Endothelial cell of umbilical vein (primary cell): ENCODE results near the gene DLX3. TPM values are rescaled to one million over a fixed set of nuclear protein-coding genes. Genes with fewer than 3 reads are reported as not detected.

ENCODE experiments used
- BruUV-seq: library from RNA; stranded (reverse); fragments of 400-500 nt; replicated peaks from 2 replicates; lab custom pipeline; 2021; lab: Mats Ljungman, UMichigan
- CTCF ChIA-PET: fragments of 300-600, 350-600 bp; sonication (Branson Sonifier 250); formaldehyde crosslinking; loops from one replicate; lab custom pipeline; 2021; ENCODE audit warnings: antibody characterized with exemption, inconsistent platforms; lab: Charles Lee
- POLR2A ChIA-PET: fragments of 300-600, 350-600 bp; sonication (Branson Sonifier 250); formaldehyde crosslinking; loops from one replicate; lab custom pipeline; 2021; ENCODE audit warnings: antibody characterized with exemption, inconsistent platforms; lab: Charles Lee
- DNase-seq: peaks from one replicate; pipeline ENCODE4 v3.0.0-alpha.2; 2011; ENCODE audit warnings: low read depth, low spot score
- FAIRE-seq: peaks from 2 replicates; lab custom pipeline; 2011; peaks lifted over from hg19 to GRCh38; lab: Jason Lieb, UNC
- H2AFZ ChIP-seq: 2 replicates; pipeline ENCODE4 v1.6.0; 2012; ENCODE audit warnings: low read depth, low read length, control low read depth, inconsistent platforms
- H3K27ac ChIP-seq: 2 replicates; pipeline ENCODE4 v1.5.1; 2011; ENCODE audit warnings: low read depth, mild to moderate bottlenecking, control low read depth, low read length, moderate library complexity; ENCODE audit not compliant: insufficient read depth
- H3K27me3 ChIP-seq, 2 experiments: 2 replicates each; pipeline versions ENCODE4 v1.6.0 to v1.6.1; 2011; ENCODE audit warnings: low read length in 2 of 2, mixed read lengths in 1 of 2; ENCODE audit not compliant: control insufficient read depth in 2 of 2, insufficient read depth in 2 of 2
- H3K36me3 ChIP-seq, 2 experiments: 2 replicates in 1 of 2; 3 replicates in 1 of 2; pipeline ENCODE4 v1.5.1; 2011; ENCODE audit warnings: low read length in 2 of 2, mild to moderate bottlenecking in 1 of 2, moderate library complexity in 1 of 2; ENCODE audit not compliant: control insufficient read depth in 2 of 2, insufficient read depth in 2 of 2; ENCODE audit errors: extremely low read depth in 1 of 2
- H3K4me1 ChIP-seq: 3 replicates; pipeline ENCODE4 v1.5.1; 2011; ENCODE audit warnings: mild to moderate bottlenecking, low read length; ENCODE audit not compliant: control insufficient read depth, insufficient read depth; ENCODE audit errors: extremely low read depth
- H3K4me2 ChIP-seq: 2 replicates; pipeline ENCODE4 v1.6.1; 2011; ENCODE audit warnings: low read length, control low read depth, mixed read lengths; ENCODE audit not compliant: insufficient read depth
- H3K4me3 ChIP-seq, 3 experiments: fragments of 200-600 bp in 1 of 3; sonication (generic), shearing (Covaris generic) in 1 of 3; replicated peaks in 1 of 3; 2 replicates each; pipeline ENCODE4 v1.5.1; 2011 to 2016; ENCODE audit warnings: control low read depth in 3 of 3, low read length in 3 of 3, mild to moderate bottlenecking in 2 of 3, inconsistent platforms in 1 of 3, low read depth in 1 of 3, moderate library complexity in 1 of 3; ENCODE audit not compliant: insufficient read depth in 1 of 3
- H3K79me2 ChIP-seq: 2 replicates; pipeline ENCODE4 v1.6.0; 2012; ENCODE audit warnings: low read length, inconsistent platforms; ENCODE audit not compliant: control insufficient read depth, insufficient read depth
- H3K9ac ChIP-seq: replicated peaks from 2 replicates; pipeline ENCODE3; 2011; ENCODE audit warnings: low read length, control low read depth; ENCODE audit not compliant: insufficient read depth; ENCODE audit errors: extremely low read depth
- H3K9me1 ChIP-seq: replicated peaks from 3 replicates; pipeline ENCODE4 v1.6.0; 2011; ENCODE audit warnings: mild to moderate bottlenecking, low read length; ENCODE audit not compliant: control insufficient read depth, insufficient read depth; ENCODE audit errors: extremely low read depth
- H3K9me3 ChIP-seq: replicated peaks from 2 replicates; pipeline ENCODE4 v1.5.1; 2012; ENCODE audit warnings: low read length, inconsistent platforms; ENCODE audit not compliant: control insufficient read depth, insufficient read depth
- H4K20me1 ChIP-seq: replicated peaks from 2 replicates; pipeline ENCODE3; 2011; ENCODE audit warnings: mild to moderate bottlenecking, low read length; ENCODE audit not compliant: control insufficient read depth, insufficient read depth; ENCODE audit errors: extremely low read depth
- EZH2 ChIP-seq: IDR thresholded peaks from 2 replicates; pipeline ENCODE4 v1.6.1; 2012; ENCODE audit warnings: borderline replicate concordance, low read depth, mild to moderate bottlenecking, moderate library complexity, low read length, inconsistent platforms; ENCODE audit not compliant: severe bottlenecking
- FOS ChIP-seq: IDR thresholded peaks from 2 replicates; pipeline ENCODE4 v1.6.1; 2011; ENCODE audit warnings: mild to moderate bottlenecking, low read length, moderate library complexity, borderline replicate concordance; ENCODE audit not compliant: insufficient read depth
- GATA2 ChIP-seq: IDR thresholded peaks from 2 replicates; pipeline ENCODE4 v1.7.0; 2011; ENCODE audit warnings: low read depth, mild to moderate bottlenecking, moderate library complexity, mixed read lengths, low read length; ENCODE audit not compliant: insufficient read length, insufficient read depth
- JUN ChIP-seq: IDR thresholded peaks from 2 replicates; pipeline ENCODE4 v1.6.1; 2011; ENCODE audit warnings: borderline replicate concordance, low read depth; ENCODE audit not compliant: insufficient read length, insufficient read depth
- MAX ChIP-seq: IDR thresholded peaks from 2 replicates; pipeline ENCODE4 v1.6.1; 2011; ENCODE audit not compliant: insufficient read depth, insufficient read length
- MYC ChIP-seq: IDR thresholded peaks from one replicate; pipeline ENCODE4 v1.6.1; 2011; ENCODE audit warnings: mild to moderate bottlenecking, low read depth, low read length
- POLR2A ChIP-seq: IDR thresholded peaks from 2 replicates; pipeline ENCODE4 v1.6.1; 2012; ENCODE audit warnings: low read depth, mild to moderate bottlenecking, control low read depth, low read length
- POLR2AphosphoS5 ChIP-seq: IDR thresholded peaks from 2 replicates; pipeline ENCODE4 v1.6.1; 2012; ENCODE audit warnings: low read depth, mild to moderate bottlenecking, control low read depth, low read length, moderate library complexity; ENCODE audit not compliant: insufficient read depth
- dilution Hi-C: fragments of 300-500 bp; cut with MboI; formaldehyde crosslinking; loops from one replicate; pipeline ENCODE4 v1.15.0; 2019; ENCODE audit warnings: low sequenced_read_pairs; ENCODE audit not compliant: extremely low pct_ligation_motif_present
- intact Hi-C: fragments of 100-400 bp; cut with micrococcal nuclease; formaldehyde crosslinking; loops from one replicate; pipeline ENCODE4 v1.10.0; 2022
- polyA plus RNA-seq, 4 experiments: library from polyadenylated mRNA; depleted of rRNA in 3 of 4; stranded (reverse) in 3 of 4; unstranded in 1 of 4; fragments of >200 nt; gene quantifications; 2 replicates each; pipeline versions ENCODE4 v1.2.1 to v1.2.3, GENCODE V29; 2011 to 2012; ENCODE audit warnings: missing spikeins in 1 of 4
- total RNA-seq: library from RNA; stranded (reverse); gene quantifications from 2 replicates; pipeline ENCODE4 v1.2.3, GENCODE V29; 2021
- TF ChIP-seq, protein P1 (sequence below), 2 donors: IDR thresholded peaks; 1 replicate in 1 of 2; 2 replicates in 1 of 2; pipeline ENCODE4 v1.5.1; 2011; ENCODE audit warnings: low read length in 2 of 2, mild to moderate bottlenecking in 2 of 2, moderate library complexity in 2 of 2, control low read depth in 1 of 2, inconsistent platforms in 1 of 2, low read depth in 1 of 2; ENCODE audit not compliant: insufficient read depth in 1 of 2; ENCODE audit errors: extremely low read depth in 1 of 2

The DLX3 gene
- total and polyA plus RNA-seq, 2 donors (not counting 3 experiments of a cell fraction or from before 2014, with no cell fraction given), result not detected

DNA sequence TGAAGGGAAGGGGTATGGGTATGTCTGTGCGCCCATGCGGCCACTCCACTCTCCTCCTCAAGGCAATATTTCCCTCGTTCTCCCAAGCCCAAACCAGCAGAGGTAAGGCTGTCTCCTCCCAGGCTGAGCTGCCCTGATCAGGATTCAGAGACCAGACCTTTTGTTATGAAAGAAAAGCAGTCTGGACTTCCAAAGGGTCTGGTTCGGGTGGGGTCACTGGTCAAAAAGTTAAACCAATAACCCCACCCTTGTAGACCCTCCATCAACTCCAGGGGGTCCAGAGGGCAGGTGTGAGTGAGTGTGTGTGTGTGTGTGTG is 31.8 kb downstream of the DLX3 start:
- Histone ChIP-seq H3K9me3 (no peaks in the 10 kb centered on the region), H3K27me3 (peaks cover 62 to 65% of the 10 kb centered on the region in 2 experiments), H3K9me1 (no peaks in the 10 kb centered on the region), H3K79me2 (no peaks in the 10 kb centered on the region), H4K20me1 (no peaks in the 10 kb centered on the region), H3K36me3 (no peaks in the 10 kb centered on the region), H3K9ac (no peak overlapping the region), H2AFZ (no peak overlapping the region), H3K27ac (no peak overlapping the region), H3K4me1 (no peaks in the 10 kb centered on the region), H3K4me3 (no peak overlapping the region), H3K4me2 (no peak overlapping the region)
- dilution Hi-C loops, result no loop called here
- no TSS peak for BruUV-seq
- CTCF ChIA-PET, result interaction anchor here (1.2 kb wide), 1 partner anchor 10 kb away, joined by 5 read pairs; no protein-coding TSS in a partner anchor
- POLR2A ChIA-PET, result no interaction called here
- intact Hi-C loops, result no loop called here
- FAIRE-seq (no peak), DNase-seq (no peak)
- TF ChIP-seq, protein P1, sequence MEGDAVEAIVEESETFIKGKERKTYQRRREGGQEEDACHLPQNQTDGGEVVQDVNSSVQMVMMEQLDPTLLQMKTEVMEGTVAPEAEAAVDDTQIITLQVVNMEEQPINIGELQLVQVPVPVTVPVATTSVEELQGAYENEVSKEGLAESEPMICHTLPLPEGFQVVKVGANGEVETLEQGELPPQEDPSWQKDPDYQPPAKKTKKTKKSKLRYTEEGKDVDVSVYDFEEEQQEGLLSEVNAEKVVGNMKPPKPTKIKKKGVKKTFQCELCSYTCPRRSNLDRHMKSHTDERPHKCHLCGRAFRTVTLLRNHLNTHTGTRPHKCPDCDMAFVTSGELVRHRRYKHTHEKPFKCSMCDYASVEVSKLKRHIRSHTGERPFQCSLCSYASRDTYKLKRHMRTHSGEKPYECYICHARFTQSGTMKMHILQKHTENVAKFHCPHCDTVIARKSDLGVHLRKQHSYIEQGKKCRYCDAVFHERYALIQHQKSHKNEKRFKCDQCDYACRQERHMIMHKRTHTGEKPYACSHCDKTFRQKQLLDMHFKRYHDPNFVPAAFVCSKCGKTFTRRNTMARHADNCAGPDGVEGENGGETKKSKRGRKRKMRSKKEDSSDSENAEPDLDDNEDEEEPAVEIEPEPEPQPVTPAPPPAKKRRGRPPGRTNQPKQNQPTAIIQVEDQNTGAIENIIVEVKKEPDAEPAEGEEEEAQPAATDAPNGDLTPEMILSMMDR (IDR thresholded peaks at IDR 0.05; ENCODE audit: extremely low read depth in 1 of 2, insufficient read depth in 1 of 2, low read depth in 1 of 2, low read length in 2 of 2), result no peak
- TF ChIP-seq FOS (no peak), POLR2A (no peak), GATA2 (no peak), MAX (no peak), MYC (no peak), POLR2AphosphoS5 (no peak), JUN (no peak), EZH2 (no peak)
